SK-N-SH (cell line): ENCODE measurements around the gene BBS9.

Experiments
- CTCF ChIP-seq: fragments of 200-600 bp; sonication (generic); IDR thresholded peaks from 2 replicates; pipeline ENCODE4 v1.6.1; 2017; ENCODE audit warnings: antibody characterized with exemption, mild to moderate bottlenecking, moderate library complexity
- MAX ChIP-seq: IDR thresholded peaks from 2 replicates; pipeline ENCODE4 v1.4.0; 2012; ENCODE audit warnings: low read depth
- TF ChIP-seq, protein P1 (sequence below): fragments of 150-350 bp; IDR thresholded peaks from 2 replicates; pipeline ENCODE4 v1.6.1; 2017; ENCODE audit warnings: antibody characterized with exemption, low read length, low read depth, borderline replicate concordance

- TF ChIP-seq, protein P1, sequence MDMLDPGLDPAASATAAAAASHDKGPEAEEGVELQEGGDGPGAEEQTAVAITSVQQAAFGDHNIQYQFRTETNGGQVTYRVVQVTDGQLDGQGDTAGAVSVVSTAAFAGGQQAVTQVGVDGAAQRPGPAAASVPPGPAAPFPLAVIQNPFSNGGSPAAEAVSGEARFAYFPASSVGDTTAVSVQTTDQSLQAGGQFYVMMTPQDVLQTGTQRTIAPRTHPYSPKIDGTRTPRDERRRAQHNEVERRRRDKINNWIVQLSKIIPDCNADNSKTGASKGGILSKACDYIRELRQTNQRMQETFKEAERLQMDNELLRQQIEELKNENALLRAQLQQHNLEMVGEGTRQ, result no peak
- TF ChIP-seq MAX (no peak), CTCF (no peak)
These were observed 296.0 kb downstream of the BBS9 start for GRCh38 chr7:33425395-33425794.
